GM23338 (cell line): ENCODE data around the gene EPB41L5.

Experiments
- EZH2 ChIP-seq: fragments of 200-600 bp; sonication (generic); IDR thresholded peaks from one replicate; pipeline ENCODE4 v1.8.0; 2017; ENCODE audit warnings: antibody characterized with exemption, mild to moderate bottlenecking, low read depth; ENCODE audit not compliant: unreplicated experiment
- POLR2AphosphoS5 ChIP-seq: IDR thresholded peaks from 2 replicates; pipeline ENCODE4 v1.6.1; 2016; ENCODE audit warnings: antibody characterized with exemption, low read depth
- REST ChIP-seq: IDR thresholded peaks from one replicate; pipeline ENCODE4 v1.6.1; 2018; ENCODE audit warnings: antibody characterized with exemption; ENCODE audit not compliant: unreplicated experiment
- TF ChIP-seq, protein P1 (sequence below), 2 experiments: fragments of 200-600 bp in 1 of 2; sonication (generic) in 1 of 2; conservative IDR thresholded peaks; 2 replicates each; pipeline versions ENCODE4 v1.5.1 to v1.6.1; 2016 to 2017; ENCODE audit warnings: antibody characterized with exemption in 2 of 2, low read depth in 2 of 2, mild to moderate bottlenecking in 2 of 2, moderate library complexity in 1 of 2

GRCh38 chr2:120013597-120014223 lies 833 bp downstream of the EPB41L5 start:
- TF ChIP-seq, protein P1, sequence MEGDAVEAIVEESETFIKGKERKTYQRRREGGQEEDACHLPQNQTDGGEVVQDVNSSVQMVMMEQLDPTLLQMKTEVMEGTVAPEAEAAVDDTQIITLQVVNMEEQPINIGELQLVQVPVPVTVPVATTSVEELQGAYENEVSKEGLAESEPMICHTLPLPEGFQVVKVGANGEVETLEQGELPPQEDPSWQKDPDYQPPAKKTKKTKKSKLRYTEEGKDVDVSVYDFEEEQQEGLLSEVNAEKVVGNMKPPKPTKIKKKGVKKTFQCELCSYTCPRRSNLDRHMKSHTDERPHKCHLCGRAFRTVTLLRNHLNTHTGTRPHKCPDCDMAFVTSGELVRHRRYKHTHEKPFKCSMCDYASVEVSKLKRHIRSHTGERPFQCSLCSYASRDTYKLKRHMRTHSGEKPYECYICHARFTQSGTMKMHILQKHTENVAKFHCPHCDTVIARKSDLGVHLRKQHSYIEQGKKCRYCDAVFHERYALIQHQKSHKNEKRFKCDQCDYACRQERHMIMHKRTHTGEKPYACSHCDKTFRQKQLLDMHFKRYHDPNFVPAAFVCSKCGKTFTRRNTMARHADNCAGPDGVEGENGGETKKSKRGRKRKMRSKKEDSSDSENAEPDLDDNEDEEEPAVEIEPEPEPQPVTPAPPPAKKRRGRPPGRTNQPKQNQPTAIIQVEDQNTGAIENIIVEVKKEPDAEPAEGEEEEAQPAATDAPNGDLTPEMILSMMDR (conservative IDR thresholded peaks at IDR 0.05; ENCODE audit: low read depth in 2 of 2): no peak
- TF ChIP-seq POLR2AphosphoS5: no peak
- no peak for TF ChIP-seq EZH2
- TF ChIP-seq REST: no peak
